Transverse colon (tissue), 4 donors: ENCODE measurements around the gene TMEM178B.

ENCODE experiments used
- CTCF ChIP-seq, 5 experiments: fragments of 200-600 bp in 3 of 5; fragments of 450-650 bp in 2 of 5; sonication (generic) in 3 of 5; IDR thresholded peaks; 1 replicate in 2 of 5; 2 replicates in 3 of 5; pipeline ENCODE4 v1.5.1; 2016 to 2017; ENCODE audit warnings: antibody characterized with exemption in 5 of 5, inconsistent platforms in 3 of 5, mild to moderate bottlenecking in 2 of 5, moderate library complexity in 1 of 5
- POLR2AphosphoS5 ChIP-seq, 3 donors: sonication (generic); formaldehyde crosslinking; IDR thresholded peaks; one replicate each; pipeline ENCODE4 v1.6.1; 2016; ENCODE audit warnings: antibody characterized with exemption in 3 of 3

GRCh38 chr7:141528399-141528798 is 454.5 kb downstream of the TMEM178B start:
- TF ChIP-seq CTCF (IDR thresholded peaks at IDR 0.05), result no peak
- TF ChIP-seq POLR2AphosphoS5 (IDR thresholded peaks at IDR 0.05), result no peak
